HG03442 (cell line): ENCODE data around the gene CKAP2L.
A peak's percentile ranks its signal among the peaks of the same experiment; 100 is the strongest.

ENCODE experiments used
- ATAC-seq: cut with Tn5 transposase; IDR thresholded peaks from one replicate; pipeline ENCODE4 v1.9.1; 2021; ENCODE audit warnings: mild to moderate bottlenecking, moderate library complexity; ENCODE audit not compliant: unreplicated experiment

Gene CKAP2L

GRCh38 chr2:112764071-112765044, at the start of gene CKAP2L:
Gene CKAP2L (minus strand): TSS chr2:112764609. CDS start chr2:112764598, 11 bp downstream.
- ATAC-seq = peak; percentile 97

- no peak for ATAC-seq
These were observed 49.0 kb upstream of the CKAP2L start for GRCh38 chr2:112813280-112813966.

GRCh38 chr2:112812318-112813267, 48.2 kb upstream of the CKAP2L start:
- ATAC-seq = peak; percentile 88

GRCh38 chr2:112811841-112812306, 47.5 kb upstream of the CKAP2L start:
- ATAC-seq = no peak

- no peak for ATAC-seq
These were observed 46.9 kb upstream of the CKAP2L start for GRCh38 chr2:112811276-112811831.

- ATAC-seq = no peak
These were observed 44.7 kb upstream of the CKAP2L start for GRCh38 chr2:112809112-112809511.

GRCh38 chr2:112807233-112807807, 42.9 kb upstream of the CKAP2L start:
- no peak for ATAC-seq

GRCh38 chr2:112805542-112805941, 41.1 kb upstream of the CKAP2L start:
- peak; percentile 74 for ATAC-seq

- ATAC-seq = peak; percentile 44
These were observed 39.5 kb upstream of the CKAP2L start for GRCh38 chr2:112803691-112804521.

- ATAC-seq = no peak
These were observed 36.6 kb upstream of the CKAP2L start for GRCh38 chr2:112800881-112801583.

- no peak for ATAC-seq
These were observed 34.9 kb upstream of the CKAP2L start for GRCh38 chr2:112798979-112799975.

GRCh38 chr2:112796486-112796885, 32.1 kb upstream of the CKAP2L start:
- no peak for ATAC-seq

- no peak for ATAC-seq
These were observed 31.4 kb upstream of the CKAP2L start for GRCh38 chr2:112795774-112796173.

- ATAC-seq = no peak
These were observed 30.4 kb upstream of the CKAP2L start for GRCh38 chr2:112794841-112795240.

GRCh38 chr2:112794131-112794733, 29.8 kb upstream of the CKAP2L start:
- ATAC-seq = peak; percentile 56

- ATAC-seq = peak; percentile 49
These were observed 29.1 kb upstream of the CKAP2L start for GRCh38 chr2:112793449-112793978.

GRCh38 chr2:112792419-112792818, 28.0 kb upstream of the CKAP2L start:
- ATAC-seq = no peak
